Measurements from ENCODE around the gene RAB6A.
"Not testable (repeated sequence)": the region's sequence is repeated elsewhere in the genome, so short reads cannot be mapped to it uniquely, and the experiment has no call there.

RAB6A gene

DNA sequence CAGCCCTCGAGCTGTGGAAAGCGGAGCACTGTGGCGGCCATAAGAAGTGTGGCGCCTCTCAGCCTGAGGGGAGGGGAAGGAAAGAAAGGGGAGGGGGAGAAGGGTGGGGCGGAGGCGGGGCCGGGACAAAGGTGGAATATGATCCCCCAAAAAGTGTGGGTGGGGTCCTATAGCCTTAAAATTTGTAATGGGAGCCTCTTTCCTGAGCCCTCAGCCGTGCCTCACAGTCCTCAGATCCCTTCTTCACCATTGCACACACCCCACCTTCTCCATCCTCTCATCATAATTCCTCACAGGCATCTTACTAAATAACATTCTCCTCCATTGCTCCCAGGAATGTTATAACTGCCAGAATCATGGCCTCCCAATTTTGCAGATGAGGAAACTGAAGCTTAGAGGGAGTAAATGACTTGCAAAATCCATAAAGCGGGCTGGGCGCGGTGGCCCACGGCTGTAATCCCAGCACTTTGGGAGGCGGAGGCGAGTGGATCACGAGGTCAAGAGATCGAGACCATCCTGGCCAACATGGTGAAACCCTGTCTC lies 600 bp upstream of the RAB6A start:
- DNase-seq: no peak

DNA sequence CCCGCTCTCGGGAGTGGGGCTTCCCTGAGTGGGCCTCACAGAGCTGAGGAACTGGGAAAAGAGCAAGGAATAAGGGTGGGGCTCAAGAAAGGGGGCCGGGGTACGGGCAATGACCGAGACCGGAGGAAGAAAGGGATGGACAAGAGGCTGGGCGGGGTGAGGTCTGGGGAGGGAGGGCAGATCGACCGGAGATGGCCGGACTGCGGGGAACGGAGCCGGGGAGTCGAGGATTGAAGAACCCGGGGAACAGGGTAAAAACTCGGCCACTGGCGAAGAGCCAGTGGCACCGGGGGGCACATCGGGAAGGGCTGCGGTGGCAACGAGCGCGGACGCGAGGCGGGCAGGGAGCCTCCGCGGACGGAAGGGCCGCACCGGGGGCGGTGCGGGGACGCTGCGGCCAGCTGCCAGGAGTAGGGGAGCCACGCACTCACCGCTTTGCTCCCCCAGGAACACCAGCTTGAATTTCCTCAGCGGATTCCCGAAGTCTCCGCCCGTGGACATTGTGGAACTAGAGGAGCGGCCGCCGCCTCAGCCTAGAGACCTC lies 667 bp downstream of the RAB6A start:
- peak in 1 of 2 donors; percentile 12 for DNase-seq

DNA sequence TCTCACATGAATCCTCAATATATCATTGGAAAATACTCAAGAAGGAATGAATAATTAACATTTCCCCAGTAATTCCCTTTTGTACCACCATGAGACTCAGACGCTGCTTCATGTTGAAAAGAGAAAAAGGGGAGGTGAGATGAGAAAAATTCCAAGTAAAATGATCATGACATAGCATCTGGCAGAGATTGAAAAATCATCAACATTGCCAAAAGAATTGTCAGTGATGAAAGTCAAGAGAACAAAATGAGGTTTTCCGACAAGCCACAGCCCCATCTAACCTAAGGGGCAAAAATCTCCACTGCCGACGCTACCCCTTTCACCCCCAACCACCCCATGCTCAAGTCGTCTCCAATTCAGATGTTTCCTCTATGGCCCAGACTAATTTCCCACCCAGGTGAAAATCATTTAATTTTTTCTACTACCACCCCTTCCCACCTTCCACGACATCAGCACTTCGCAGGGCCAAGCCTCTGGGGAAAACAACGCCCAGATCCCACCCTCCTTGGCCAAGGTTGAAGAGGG lies 1.2 kb downstream of the RAB6A start:
- DNase-seq: no peak

DNA sequence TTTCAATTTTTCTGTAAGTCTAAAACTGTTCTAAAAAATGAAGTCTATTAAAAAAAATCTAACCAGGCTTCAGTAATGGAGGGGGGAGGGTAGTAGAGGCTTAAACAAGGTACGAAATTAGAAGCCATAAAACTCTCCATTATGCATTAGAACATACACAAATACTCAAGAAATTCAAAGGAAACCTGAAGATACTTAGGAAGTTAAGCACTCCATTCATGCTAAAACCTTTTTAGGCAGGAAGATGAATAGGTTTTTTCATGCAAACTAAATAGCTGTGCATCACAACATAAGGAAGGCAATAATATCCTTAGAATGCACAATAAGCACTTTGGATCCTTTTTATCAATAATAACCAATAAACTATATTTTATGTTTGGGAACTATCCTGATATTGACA lies 2.4 kb downstream of the RAB6A start:
- no peak for DNase-seq

DNA sequence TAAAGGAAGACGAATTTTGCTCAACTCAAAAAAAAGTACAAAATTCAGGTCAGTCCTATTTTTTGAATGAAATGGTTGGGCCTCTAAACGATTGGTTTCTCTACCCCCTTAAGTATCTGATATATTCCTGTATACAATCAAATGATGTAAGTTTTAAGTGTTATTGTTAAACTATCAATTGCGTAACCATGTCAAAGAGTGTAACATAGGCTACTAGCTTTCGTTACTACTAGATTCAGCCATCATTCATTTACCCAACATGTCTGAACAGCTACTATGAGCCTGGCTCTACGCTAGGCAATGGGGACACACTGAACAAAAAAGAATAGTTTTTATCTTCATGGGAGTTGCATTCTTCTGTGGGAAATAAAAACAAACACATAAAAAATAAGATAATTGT lies 3.3 kb downstream of the RAB6A start:
- DNase-seq: no peak

DNA sequence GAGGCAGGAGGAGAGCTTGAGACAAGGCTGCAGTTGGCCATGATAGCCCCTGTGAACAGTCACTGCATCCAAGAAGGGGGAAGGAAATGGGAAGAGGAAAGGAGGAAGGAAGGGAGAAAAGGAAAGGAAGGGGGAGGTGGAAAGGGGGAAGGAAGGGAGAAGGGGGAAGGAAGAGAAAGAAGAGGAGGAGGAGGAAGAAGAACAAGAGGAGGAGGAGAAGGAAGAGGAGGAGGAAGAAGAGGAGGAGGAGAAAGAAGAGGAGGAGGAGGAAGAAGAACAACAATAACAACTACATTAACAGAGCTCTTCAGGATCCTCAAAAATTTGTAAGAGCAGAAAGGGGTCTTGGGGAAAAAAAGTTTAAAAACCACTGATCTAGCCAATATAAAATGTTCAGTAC lies 5.2 kb downstream of the RAB6A start:
- no peak for DNase-seq

DNA sequence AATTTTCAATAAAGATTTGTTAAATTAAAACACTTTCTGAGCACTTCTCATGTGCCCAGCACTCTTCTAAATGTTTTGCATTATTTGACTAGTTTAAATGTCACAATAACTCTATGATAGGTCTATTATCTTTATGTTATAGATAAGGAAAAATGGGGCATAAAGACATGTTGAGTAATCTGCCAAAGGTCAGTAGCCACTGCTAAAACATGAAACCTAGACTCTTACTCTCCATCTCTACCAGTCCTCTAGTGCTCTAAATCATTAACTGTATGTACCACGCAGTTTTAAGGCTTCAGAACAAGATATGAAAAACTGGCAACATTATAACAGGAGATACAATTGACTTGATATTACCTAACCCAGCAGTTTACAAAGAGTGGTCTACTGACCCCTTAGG lies 6.9 kb downstream of the RAB6A start:
- DNase-seq: no peak

DNA sequence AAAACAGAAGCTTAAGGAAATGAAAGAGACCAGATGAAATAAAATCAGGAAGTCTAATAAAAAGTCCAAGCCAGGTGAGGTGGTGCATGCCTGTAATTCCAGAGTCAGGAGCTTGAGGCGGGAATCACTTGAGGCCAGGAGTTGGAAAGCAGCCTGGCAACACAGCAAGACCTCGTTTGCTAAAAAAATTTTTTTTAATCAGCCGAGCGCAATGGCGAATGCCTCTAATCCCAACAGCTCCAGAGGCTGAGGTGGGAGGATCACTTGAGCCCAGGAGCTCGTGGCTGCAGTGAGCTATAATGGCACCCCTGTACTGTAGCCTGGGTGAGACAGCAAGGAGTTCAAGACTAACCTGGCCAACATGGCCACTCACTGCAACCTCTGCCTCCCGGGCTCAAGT lies 8.0 kb downstream of the RAB6A start:
- no peak for DNase-seq

DNA sequence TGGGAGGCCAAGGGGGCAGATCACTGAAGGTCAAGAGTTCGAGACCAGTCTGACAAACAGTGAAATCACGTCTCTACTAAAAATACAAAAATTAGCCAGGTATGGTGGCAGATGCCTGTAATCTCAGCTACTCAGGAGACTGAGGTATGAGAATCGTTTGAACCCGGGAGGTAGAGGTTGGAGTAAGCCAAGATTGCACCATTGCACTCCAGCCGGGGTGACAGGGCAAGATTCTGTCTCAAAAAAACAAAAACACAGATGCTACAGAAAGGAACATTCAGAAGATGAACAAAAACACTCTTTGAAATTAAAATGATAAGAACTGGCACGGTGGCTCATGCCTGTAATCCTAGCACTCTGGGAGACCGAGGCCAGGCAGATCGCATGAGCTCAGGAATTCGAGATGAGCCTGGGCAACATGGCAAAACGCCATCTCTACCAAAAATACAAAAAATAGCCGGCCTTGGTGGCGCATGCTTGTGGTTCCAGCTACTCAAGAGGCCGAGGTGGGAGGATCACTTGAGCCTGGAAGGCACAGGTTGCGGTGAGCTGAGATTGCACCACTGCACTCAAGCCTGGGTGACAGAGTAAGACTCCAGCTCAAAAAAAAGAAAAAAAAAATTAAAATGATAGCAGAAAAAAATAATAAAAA lies 8.5 kb downstream of the RAB6A start:
- no peak for DNase-seq

DNA sequence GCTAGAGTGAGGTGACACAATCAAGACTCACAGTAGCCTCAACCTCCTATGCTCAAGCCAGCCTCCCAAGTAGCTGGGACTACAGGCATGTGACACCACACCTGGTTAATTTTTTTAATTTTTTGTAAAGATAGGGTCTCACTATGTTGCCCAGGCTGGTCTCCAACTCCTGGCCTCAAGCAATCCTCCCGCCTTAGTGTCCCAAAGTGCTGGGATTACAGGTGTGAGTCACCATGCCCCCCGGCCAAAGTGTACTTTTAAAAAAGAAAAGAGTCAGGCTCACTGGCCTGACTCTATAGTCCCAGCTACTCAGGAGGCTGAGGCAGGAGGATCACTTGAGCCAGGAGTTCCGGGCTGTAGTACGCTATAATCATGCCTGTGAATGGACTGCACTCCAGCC lies 10.0 kb downstream of the RAB6A start:
- DNase-seq: not testable (repeated sequence)

DNA sequence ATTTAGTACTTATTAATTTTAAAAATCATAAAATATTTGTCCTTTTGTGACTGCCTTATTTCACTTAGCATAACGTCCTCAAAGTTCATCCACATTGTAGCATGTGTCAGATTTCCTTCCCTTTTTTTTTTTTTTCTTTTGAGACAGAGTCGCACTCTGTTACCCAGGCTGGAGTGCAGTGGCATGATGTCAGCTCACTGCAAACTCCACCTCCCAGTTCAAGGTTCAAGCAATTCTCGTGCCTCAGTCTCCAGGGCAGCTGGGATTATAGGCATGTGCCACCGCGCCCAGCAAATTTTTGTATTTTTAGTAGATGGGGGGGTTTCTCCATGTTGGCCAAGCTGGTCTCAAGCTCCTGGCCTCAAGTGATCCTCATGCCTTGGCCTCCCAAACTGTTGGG lies 10.6 kb downstream of the RAB6A start:
- no peak for DNase-seq

DNA sequence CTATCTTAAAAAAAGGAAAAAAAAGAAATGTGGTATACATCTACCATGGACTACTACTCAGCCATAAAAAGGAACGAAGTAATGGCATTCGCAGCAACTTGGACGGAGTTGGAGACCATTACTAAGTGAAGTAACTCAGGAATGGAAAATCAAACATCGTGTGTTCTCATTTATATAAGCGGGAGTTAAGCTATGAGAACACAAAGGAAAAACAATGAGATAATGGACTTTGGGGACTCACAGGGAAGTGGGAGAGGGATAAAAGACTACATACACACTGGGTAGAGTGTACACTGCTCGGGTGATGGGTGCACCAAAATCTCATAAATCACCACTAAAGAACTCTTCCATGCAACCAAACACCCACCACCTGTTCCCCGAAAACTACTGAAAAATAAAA lies 11.8 kb downstream of the RAB6A start:
- DNase-seq: no peak

DNA sequence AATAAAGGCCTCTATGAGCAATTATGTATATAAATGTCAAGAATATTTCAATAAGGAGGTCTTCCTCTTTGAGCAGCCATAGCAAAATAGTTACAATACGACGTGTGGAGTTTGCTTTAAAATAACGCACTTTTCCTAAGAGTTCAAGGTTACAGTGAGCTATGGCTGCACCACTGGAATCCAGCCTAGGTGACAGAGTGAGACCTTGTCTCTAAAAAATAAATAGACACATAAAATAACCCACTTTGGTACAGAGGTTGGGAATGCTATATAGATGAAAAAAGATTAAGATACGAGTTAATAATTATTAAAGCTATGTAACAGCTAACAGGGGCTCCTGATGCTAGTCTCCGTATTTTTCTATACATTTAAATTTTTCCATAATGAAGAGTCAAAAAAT lies 12.6 kb downstream of the RAB6A start:
- DNase-seq: no peak

DNA sequence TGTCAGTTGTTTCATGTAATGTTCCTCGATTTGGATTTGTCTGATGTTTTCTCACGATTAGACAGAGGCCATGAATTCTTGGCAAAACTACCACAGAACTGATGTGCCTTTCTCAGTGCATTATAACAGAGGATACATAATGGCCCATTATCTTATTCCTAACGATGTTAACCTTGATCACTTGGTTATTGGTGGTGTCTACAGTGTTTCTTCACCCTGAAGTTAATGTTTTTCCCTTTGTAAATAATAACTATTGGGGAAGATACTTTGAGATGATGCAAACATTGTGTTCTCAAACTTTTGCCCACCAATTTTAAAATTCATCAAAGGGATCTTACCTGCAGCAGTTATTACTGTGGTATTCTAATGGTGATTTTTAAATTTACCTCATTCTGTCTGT lies 13.1 kb downstream of the RAB6A start:
- no peak for DNase-seq

DNA sequence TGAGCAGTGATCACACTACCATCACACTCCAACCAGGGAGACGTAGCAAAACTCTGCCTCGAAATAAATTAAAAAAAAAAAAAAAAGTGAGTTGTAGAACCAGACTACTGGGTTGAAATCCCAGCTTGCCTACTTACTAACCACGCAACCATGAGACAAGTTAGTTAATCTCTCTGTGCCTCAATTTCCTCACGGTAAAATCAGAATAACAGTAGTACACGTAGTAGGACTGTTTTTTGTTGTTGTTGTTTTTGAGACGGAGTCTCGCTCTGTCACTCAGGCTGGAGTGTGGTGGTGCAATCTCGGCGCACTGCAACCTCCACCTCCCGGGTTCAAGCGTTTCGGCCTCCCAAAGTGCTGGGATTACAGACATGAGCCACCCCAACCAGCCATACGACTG lies 14.2 kb downstream of the RAB6A start:
- DNase-seq: no peak

DNA sequence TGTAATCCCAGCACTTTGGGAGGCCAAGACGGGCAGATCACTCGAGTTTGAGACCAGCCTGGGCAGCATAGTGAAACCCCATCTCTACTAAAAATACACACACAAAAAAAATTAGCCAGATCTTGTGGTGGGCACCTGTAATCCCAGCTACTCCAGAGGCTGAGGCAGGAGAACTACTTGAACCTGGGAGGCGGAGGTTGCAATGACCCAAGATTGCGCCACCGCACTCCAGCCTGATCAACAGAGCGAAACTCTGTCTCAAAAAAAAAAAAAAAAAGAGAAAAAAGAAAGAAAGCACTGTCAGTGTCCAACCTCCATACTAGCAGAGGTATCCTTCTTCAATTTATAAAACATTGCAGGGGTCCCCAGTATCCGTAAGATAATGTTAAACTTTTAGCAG lies 17.8 kb downstream of the RAB6A start:
- DNase-seq: no peak

DNA sequence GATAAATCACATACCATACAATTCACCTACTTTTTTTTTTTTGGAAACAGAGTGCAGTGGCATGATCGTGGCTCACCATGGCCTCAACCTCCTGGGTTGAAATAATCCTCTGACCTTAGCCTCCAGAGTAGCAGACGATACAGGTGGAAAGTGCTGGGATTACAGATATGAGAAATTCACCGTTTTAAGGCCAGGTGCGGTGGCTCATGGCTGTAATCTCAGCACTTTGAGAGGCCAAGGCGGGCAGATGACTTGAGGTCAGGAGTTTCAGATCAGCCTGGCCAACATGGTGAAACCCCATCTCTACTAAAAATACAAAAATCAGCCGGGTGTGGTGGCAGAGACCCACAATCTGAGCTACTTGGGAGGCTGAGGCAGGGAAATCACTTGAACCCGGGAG lies 24.9 kb downstream of the RAB6A start:
- DNase-seq: not testable (repeated sequence)

DNA sequence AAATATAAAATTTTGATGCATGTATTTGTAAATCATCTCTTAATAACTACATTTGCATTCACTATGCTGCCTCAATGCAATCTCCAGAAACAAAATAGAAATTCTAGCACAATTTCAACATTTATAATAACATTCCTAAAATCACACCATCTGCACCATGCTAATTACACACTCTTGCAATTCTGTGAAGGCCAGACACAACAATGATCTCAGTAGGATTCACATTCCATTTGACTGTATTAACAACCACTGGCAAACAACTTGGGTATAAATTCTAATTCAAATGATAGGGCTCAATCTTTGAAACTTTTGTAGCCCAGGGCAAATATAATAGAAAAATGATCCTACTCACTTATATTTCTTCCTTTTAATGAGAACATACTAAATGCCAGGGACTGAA lies 25.9 kb downstream of the RAB6A start:
- DNase-seq: no peak

DNA sequence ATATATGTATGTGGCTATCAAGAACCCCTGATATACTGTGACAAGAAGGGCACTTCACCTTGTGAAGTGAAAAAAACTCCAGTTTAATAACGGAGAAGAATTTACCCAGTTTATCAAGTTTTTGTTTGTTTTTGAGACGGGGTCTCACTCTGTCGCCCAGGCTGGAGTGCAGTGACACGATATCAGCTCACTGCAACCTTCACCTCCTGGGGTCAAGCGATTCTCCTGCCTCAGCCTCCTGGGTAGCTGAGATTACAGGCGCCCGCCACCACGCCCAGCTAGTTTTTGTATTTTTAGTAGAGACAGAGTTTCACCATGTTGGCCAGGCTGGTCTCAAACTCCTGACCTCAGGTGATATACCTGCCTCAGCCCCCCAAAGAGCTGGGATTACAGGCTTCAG lies 26.9 kb downstream of the RAB6A start:
- DNase-seq: not testable (repeated sequence)

DNA sequence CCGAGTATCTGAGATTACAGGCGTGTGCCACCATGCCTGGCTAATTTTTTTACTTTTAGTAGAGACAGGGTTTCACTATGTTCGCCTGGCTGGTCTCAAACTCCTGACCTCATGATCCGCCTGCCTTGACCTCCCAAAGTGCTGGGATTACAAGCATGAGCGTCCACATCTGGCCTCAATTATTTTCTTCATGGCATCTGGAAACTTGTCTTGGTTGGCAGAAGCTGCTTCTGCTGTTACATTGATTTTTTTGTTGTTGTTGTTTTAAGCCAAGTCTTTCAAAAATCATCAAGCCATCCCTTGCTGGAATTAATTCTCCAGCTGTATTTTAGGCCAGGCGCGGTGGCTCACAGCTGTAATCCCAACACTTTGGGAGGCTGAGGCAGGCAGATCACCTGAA lies 27.9 kb downstream of the RAB6A start:
- DNase-seq: not testable (repeated sequence)

DNA sequence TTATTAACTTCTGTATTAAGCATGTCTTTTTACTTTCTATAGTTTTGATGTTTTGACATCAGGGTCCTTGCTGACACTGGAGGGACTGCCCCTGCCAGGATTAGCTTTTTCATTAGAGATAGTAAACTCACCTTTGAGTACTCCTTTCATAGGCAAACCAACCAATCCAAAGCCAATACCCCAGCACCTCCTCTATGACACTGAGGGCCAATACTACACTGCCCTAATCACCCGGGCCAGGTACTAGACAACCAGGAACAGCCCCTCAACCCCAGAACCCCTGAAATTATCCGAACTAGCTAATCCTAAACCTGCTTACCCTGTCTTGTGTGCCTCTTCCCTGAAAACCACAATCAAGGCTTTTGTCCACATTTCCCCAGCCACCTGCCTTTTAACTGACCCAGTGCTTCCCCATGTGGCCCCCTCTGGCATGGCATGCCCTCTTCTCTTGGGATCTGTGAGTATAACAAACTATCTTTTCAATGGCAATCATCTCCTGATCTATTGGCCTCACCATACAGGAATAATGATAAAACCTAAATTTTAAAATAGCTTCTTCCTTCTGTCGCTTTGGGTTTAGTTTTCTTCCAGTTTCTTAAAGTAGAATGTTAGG lies 31.2 kb downstream of the RAB6A start:
- DNase-seq: peak; percentile 12 to 14

DNA sequence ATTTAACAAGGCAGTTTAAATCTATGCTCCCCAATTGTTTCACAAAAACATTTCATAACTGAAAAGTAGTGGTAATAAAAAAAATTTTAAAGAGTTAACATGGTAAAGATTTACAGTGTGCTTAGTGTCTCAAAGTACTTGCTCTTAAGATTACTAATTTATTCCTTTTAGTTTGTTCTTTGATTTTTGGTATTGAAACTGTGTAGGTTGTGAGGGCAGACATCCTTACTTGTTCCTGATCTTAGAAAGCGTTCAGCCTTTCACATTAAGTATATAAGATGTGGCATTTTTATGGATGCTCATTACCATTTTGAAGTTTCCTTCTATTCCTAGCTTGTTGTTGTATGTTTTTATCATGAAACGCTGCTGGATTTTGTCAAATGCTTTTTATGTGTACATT lies 32.9 kb downstream of the RAB6A start:
- no peak for DNase-seq

DNA sequence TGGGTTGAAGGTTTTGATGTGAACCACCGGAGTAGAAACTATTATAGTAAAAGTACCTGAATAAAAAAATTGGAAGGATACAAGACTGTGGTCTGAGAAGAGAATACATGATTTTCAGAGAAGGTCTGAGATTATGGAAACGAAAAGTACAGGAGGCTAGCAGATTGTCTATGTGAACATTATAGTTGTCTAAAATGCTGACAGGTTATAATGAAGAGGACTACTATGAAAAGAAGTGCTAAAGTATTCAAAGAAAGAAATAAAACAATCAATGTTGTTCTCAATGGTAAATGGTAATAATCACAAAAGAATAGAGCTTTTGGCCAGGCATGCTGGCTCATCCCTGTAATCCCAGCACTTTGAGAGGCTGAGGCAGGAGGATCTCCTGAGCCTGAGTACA lies 34.0 kb downstream of the RAB6A start:
- DNase-seq: no peak

DNA sequence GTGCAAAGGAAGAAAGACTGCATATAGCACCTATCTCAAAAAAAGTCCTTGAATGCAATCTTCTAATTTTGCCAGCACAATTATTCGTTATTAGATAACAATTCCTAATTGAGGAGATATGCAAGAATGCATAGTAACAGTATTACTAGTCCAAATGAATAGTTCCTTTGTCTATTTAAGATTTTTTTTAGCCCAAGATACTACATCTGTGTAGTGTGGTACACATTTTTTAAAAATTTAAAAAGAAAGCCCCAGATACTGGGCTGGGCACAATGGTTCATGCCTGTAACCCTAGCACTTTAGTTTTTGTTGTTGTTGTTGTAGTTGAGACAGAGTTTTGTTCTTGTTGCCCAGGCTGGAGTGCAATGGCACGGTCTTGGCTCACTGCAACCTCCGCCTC lies 43.7 kb downstream of the RAB6A start:
- no peak for DNase-seq

Measured in hippocampal formation (tissue), 2 donors.